Right hindlimb (tissue), 1 donor: ENCODE measurements around the gene CPN1.
"Not testable (repeated sequence)": the region's sequence is repeated elsewhere in the genome, so short reads cannot be mapped to it uniquely, and the experiment has no call there.

Experiments used
- DNase-seq: peaks from one replicate; pipeline ENCODE4 v3.0.0-alpha.2; 2018

Gene CPN1

DNA sequence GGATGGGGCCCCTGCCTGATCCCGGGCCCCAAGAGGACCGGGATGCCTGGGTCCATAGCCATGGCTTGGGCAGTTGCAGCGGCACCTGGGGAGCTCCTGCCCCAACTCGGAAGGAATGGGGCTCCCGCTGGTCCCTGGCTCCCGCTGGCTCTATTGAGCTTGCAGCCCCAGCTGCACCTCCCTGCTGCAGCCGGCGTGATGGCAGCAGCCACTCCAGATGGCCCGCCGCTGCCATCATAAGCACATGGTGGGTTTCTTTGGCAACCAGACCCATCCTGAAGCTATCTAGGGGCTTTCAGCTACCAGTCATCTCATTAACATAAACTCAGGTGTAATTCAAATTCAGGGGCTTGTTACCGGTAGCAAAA lies 60.8 kb downstream of the CPN1 start:
- no peak for DNase-seq

DNA sequence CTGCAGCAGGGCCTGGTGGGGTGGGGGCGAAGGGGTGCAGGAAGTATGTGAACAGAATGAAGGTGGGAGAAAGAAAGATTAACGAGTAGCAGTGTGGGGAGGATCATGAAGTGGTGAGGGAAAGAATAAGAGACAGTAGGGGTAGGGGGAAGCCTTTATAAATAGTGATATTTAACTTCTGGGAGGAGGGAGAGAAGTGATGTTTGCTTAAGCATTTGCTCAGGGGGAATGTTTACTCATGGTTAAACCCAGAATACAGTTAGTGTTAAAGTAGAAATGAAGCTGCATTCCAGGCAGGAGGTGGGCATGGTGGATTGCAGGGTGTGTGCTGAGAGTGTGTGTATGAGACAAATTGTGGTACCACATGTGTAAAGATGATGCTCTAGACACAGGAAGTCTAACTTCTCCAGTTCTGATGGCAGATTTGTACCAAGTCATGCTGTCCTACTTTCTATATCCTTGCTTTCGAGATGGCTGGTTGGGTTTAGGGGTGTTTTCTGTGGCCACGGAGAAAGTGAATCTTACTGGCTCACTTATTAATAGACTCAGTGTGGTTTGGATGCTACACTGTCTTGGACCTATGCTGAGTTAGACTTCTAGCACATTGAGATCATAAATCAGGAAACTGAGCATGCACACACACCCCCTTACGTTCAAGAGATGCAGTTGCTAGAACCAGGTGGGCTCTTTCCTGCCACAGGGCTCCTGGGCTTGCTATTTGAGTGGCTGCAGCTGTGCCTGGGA lies 61.4 kb downstream of the CPN1 start:
- no peak for DNase-seq

DNA sequence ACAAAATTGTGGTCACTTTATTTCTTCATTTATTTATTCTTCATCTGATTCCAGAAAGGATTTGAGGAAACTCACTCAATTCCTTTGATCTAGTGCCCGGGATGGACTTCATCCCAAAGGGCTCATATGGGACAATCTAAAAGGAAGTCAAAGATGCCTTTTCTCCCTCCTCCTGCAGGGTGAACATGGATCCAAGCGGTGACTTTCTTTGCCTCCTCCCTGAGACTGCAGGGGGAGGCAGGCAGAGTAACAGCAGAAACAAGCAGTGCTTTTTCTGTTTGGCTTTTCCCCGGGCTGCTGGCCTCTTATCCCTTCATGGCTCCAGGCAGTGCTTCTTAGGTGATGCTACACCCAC lies 61.9 kb downstream of the CPN1 start:
- no peak for DNase-seq

DNA sequence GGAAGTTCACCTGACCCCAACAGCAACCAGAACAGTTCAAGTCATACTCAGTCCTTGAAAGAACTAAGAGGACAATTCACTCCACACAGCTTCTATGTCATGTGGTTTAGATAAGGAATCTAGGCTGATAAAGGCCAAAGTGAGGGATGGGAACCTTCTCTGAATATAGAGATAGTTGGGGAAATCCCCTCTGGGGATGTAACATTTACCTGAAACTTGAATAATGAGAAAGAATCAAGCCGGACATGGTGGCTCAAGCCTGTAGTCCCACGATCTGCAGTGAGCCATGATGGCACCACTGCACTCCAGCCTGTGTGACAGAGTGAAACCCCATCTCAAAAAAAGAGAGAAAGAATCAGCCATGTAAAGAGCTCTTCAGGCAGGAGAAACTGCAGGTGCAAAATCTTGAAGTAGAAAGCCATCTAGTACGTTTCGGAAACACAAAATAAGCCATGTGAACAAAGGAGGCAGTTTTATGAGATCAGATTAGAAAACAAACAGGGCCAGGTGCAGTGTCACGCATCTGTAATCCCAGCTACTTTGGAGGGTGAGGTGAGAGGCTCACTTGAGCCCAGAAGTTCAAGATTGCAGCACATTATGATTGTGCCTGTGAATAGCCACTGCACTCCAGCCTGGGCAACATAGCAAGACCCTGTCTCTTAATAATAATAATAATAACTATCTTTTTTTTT lies 67.5 kb downstream of the CPN1 start:
- DNase-seq: no peak

DNA sequence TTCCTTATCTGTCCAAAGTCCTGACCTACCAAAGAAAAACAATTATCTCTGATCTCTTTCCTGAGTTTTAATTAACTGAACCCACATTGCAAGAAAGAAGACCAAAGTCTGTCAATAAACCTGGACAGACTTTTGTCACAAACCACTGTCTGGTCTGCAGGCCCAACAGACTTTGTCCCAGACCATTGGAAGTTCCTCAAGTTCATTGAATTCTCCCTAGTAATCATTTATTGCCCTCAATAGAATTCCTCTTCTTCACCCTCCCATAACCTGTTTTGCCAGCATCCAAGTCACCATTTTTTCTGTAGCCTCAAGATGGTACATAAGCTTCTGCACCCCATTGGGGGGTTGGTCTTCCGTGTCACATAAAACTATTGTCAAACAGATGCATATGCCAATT lies 68.0 kb downstream of the CPN1 start:
- no peak for DNase-seq

DNA sequence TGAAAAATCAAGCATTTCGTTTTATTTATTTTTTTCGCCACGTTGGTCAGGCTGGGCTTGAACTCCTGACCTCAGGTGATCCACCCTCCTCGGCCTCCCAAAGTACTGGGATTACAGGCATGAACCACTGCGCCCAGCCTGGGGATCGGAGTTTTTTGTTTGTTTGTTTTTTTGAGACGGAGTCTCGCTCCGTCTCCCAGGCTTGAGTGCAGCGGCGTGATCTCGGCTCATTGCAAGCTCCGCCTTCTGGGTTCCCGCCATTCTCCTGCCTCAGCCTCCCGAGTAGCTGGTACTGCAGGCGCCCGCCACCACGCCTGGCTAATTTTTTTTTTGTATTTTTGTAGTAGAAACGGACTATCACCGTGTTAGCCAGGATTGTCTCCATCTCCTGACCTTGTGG lies 69.8 kb downstream of the CPN1 start:
- not testable (repeated sequence) for DNase-seq

DNA sequence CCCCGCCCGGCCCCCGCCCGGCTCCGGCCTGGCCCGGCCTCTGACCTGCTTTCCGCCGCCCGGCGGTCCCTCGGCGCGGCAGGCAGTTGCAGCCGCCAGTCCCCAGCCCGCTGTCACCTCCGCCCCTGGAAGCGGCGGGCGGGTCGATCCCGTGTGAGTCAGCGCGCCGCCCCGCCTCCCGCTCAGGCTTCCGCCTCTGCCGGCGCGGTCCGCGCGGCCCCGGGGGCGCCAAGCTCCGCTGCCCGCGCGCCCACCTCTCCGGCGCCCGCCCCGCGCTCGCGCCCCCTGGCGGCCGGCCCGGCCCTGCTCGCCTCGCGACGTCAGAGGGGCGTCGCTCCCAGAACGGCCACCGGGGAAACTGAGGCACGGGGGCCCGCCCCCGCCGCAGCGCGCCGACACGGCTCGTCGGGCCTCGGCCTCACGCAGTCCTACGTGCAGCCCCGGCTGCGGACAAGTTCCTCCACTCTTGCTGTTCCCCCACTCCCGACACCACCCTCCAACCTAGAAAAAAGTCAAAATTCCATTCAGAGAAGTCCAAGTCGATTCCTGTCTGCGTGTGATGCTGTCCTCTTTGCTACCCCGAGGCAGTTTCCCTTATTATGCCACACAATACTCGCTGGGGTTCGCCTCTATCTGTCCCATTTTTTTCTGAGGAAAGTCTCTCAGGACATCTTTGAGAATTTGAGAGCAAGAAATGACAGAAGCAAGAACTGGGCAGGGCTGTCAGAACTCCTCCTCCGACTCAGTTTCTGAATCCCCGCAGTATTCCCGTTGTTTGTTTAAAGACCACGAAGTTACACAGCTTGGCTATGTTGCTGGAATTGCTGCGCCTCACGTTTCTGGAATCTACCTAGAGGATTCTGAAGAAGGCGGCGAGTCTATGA lies 71.6 kb downstream of the CPN1 start, which contains the start of gene DNMBP:
DNMBP (minus strand) TSS at position 155 of the 884 bp plus-strand sequence. CDS start 37,823 bp downstream, outside the sequence.
- peak; percentile 90 for DNase-seq

DNA sequence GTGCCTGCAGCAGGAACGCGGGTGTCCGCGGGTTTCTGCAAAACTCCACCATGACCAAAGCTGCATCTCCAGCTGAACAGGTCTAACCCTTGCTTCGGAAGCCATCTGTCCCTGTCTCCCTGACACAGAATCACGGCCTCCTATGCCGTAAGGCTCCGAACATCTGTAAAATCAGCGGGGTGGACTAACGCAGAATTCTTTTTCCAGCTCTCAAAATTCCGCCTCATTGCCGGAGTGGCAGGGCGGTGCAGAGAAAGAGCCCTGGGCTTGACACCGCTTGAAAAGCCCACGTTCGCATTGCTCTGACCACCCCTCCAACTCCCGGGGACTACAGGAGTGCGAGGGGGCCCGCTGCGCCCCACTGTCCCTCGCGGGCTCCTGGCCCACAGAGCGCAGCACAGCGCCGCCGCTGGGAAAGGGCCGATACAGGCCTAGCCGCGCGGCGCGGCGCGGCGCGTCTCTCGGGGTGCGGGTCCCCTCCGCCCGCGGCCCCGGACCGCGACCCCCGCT lies 72.3 kb downstream of the CPN1 start:
- no peak for DNase-seq

DNA sequence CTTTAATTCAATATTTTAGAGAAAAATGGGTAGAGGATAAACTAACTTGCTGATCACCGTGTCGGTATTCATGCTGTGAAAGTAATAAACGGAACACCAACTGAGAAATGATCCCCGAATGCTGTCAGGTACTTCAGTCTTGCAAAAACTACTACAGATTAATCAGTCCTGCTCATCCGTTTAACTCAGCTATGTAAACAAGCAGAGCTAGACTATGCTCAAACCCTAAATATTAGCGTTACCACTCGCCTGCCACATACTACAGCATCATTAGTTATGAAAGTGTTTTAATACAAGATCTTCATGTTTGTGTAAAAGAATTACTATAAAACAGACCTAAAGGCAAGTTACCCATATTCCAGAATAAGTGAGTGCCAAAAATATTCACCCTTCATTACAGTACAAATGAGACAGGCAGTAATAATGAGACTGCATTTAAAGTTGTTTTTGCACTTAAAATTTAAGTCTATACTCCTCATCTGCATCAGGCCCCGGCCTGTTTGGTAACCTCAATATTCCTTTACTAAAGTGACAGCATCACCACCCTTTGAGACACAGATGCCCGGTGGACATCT lies 72.9 kb downstream of the CPN1 start:
- no peak for DNase-seq

DNA sequence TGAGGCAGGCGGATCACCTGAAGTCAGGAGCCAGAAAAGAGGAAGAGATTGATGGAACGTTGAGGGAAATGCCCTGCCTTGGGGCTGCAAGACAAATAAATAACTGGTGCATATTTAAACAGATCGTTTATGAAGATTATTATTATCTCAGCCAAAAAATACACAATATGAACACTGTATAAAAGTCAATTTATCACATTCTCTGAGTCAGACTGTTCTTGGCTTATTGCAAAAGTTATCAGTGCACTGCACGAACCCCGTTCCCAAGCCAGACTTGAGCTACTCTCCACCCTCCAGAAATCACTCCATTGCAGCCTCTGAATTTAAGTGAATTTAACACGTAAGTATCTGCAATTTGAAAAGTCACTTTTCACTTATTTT lies 73.5 kb downstream of the CPN1 start:
- no peak for DNase-seq

DNA sequence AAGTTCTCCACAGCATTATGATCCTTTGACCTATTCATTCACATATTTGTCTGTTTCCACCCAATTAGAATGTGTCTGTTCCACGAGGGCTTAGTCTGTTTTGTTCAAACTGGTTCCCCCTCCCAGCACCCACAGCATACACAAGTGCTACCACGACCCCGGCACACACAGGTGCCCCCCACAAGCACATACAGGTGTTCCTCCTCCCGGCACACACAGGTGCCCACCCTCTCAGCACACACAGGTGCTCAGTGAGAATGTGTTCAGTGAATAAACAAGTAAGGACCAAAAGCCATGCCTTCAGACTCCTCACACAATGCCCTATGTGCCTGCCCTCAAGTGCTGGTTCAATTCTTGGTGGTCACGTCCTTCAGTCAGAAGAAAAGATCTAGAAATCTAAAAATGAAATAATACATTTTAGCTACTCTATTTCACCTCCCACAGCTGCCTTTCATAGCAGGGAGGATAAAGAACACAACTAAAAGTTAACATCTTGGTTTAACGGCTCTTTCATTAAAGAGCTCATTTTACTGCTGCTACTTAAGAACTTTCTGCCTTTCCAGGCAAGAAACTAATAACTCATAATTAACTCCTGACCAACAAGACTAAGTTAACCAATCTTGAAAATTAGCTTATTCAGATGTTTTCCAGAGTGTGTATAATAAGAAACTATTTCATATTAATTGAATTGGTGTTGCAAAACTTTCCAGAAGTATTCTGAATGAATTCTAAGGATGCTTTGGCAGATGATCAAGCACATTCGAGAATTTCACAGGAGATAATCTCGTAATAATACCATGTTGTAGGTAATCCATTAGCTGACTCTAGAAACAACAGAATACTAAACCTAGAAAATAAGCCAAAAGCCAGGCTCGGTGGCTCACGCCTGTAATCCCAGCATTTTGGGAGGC lies 74.2 kb downstream of the CPN1 start:
- no peak for DNase-seq

DNA sequence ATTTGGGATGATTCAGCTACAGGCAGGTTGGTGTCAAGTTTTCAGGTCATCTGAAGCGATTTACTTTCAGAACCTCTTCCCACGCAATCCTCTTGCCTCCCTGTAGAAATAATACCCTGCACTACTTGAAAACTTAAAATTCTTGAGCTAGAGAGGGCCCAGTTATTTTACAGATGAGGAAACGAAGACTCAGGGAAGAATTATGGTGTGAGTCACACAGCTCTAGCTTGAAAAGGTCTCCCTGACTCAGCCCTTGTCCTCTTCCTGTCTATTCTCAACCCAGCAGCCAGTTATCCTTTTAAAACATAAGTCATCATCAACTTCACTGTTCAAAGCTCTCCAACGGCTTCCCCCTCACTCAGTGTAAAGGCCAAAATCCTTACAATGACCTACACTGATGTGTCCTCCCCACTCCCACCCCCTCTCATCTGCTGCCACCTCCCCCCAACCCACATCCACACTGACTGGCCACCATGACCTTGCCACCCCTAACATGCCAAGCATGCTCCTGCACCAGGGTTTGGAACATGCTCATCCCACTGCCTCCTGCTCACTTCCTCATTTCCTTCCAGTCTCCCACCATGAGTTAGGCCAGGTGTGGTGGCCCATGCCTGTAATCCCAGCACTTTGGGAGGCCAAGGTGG lies 75.3 kb downstream of the CPN1 start:
- no peak for DNase-seq

DNA sequence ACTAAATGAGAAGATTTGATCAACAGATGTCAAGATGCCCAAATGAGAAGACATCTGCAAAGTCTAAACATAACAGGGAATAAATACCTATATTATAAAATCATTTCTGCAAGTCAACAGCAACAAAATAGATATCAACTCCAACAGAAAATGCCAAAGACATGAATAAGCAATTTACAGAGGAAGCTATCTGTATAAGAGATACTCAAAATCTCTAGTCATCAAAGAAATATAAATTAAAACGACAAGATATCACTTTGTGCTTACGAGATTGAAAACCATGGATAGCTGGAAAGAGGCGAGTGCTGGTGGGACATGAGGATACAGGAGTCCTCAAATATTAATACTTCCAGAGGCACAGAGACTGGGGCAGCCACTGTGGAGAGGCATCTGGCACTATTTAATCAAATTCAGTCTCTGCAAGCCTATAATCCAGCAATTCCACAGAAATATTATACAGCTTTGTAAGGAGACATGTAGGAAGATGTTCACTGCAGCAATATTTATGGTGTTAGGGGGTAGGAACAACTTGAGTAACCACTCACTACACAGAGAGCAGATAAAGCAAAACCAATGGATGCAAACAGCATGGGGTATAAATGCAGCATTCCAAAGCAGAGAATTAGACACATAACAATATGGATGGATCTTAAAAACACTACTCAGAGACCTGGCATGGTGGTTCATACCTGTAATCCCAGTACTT lies 76.7 kb downstream of the CPN1 start:
- DNase-seq: no peak

DNA sequence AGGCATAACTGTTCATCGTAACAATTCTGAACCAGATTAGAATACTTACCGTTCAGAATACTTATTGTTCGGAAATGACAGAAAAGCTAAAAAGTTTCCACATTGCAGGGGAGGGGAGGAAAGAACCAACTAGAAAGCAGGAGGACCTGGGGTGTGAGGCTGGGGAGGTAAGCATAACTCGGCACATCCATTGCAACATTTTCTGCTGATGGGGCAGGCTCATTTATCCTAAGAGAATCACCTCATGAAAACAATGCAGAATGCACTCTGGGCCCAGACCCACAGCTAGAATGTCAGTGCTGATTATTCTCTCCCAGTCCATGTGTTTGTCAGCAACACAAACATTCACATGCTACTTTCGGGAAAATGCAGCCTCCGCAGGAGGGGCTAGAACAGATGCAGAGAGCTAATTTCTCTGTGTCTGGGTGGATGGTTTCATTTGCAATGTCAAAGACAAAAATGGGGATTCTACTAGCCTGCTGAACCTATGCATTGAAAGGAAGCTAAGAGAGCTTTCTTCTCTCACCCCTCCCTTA lies 81.5 kb downstream of the CPN1 start:
- no peak for DNase-seq

DNA sequence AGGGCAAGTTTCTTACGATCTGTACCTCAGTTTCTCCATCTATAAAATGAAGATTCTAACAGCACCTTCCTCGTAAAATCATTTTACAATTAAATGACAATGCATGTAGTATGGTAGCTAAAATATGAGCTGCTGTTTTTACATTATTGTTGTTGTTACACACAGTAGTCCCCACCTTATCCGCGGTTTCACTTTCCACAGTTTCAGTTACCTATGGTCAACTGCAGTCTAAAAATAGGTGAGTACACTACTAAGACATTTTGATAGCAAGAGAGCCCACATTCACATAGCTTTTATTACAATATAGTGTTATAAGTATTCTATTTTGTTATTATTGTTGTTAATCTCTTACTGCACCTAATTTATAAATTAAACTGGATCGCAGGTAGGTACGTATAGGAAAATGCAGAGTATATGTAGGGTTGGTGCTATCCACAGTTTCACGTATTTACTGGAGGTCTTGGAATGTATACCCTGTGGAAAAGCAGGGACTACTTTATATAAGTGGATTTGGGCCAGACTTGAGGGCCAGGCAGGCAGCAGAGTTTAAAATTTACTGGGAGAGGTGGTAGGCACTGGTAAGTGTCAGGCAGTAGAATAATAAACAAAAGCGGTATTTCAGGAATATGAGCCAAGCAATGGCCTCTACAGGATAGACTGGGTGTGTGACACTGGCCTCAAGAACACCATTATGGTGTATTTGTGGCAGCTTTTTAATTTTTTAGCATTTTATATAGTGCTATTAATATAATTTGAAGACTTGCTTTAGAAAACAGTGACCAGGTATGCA lies 82.2 kb downstream of the CPN1 start:
- DNase-seq: no peak

DNA sequence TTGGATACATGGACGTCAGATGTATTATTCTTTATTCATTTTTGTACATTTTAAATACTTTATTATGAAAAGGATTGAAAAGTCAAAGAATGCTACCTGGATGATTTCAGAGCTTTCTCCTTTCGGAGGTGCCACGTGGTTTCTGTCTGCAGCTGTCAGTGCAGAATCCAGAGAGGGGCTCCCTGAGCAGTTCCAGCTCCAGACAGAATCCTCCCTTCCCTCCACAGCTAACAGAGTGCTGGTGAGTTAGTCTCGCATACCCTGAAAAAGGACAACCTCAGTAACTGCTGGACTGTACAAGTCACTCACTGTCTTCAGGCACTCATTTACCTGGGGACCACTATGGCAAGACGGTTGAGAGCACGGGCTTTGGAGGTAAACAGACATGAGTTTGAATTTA lies 82.8 kb downstream of the CPN1 start:
- no peak for DNase-seq

DNA sequence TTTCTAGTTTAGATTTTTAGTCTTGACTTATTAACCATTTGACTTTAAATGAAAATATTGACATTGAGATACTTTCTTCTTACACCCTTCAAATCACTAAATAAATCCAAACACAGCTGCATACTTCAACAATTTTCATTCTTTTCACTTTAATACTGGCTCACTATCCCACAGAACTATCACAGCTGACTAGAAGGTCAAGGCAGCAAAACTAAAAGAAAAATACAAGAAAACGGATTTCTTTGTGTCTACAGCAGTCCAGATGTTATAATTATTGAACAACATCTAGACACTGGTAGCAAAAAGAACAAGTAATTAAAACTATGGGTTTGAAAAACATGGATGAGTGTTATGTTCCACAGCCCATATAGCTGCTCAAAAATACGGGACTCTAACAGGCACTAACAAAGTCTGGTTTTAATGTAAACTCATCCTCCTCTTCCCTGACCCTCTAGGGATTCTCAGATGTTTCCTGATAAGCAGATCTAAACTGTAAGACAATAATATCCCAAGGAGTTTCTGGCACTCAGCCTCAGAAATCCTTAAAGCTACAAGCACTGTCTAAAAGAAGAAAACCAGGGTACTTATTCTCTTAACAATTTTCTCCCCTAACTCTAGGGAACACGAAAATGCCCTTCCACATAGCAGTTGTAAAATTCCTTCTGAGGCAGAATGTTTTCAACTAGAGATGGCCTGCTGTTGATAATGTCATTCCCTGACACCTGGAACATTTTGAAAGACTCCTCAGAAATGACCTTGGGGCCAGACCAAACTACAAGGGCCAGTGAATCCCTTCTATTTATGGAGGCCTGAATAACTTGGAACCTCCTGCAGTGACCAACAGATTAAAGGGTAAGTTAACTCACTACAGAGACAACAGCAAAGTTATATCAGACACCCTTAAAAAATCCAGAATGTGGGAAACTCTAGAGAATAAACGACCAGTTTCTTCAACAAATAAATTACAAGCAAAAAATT lies 84.7 kb downstream of the CPN1 start:
- no peak for DNase-seq

DNA sequence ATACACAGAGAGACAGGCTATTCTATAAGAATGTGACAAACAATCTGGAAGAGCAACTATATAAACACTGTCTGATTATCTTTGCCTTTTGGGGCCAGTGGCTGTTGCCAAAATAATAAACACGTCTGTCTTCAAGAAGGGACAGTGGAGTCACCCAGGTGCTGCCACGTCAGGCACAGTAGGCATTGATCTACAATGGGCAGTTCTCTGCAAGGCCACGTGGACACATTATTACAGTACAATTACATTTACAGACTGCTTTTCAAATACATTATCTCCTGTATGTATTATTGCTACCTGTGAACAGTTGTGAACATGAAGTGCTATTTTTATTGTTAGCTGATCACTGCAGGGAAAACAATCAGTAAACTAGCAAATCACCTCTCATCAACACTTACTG lies 86.0 kb downstream of the CPN1 start:
- DNase-seq: no peak
